Esophagus squamous epithelium (tissue), 4 donors: ENCODE measurements around the gene ZNF512B.

ENCODE experiments used
- CTCF ChIP-seq, 6 experiments: fragments of 450-650 bp in 4 of 6; fragments of 200-600 bp in 2 of 6; sonication (generic) in 2 of 6; IDR thresholded peaks; one replicate each; pipeline ENCODE4 v1.5.1; 2016 to 2019; ENCODE audit warnings: antibody characterized with exemption in 6 of 6, mild to moderate bottlenecking in 4 of 6, moderate library complexity in 4 of 6
- POLR2A ChIP-seq, 4 donors: fragments of 450-650 bp; IDR thresholded peaks; one replicate each; pipeline ENCODE4 v1.6.1; 2017; ENCODE audit warnings: antibody characterized with exemption in 4 of 4, mild to moderate bottlenecking in 4 of 4, moderate library complexity in 3 of 4

- TF ChIP-seq CTCF (IDR thresholded peaks at IDR 0.05) (no peak), POLR2A (IDR thresholded peaks at IDR 0.05) (no peak)
Measured at GRCh38 chr20:63919130-63919529, 50.6 kb downstream of the ZNF512B start.
